Pancreas (tissue), 10 donors: ENCODE measurements around the gene DPYSL5. TPM values are rescaled to one million over a fixed set of nuclear protein-coding genes. Genes with fewer than 3 reads are reported as not detected.

Source experiments
- ATAC-seq, 4 donors: fragments of 200-7000 bp; cut with Tn5 transposase; one replicate each; pipeline versions ENCODE4 v1.8.0 to v1.9.1; 2020; ENCODE audit warnings: mild to moderate bottlenecking in 4 of 4, moderate library complexity in 4 of 4
- DNase-seq, 6 donors: peaks; one replicate each; pipeline ENCODE4 v3.0.0-alpha.2; 2020
- FAIRE-seq: peaks from 2 replicates; lab custom pipeline; 2012; peaks lifted over from hg19 to GRCh38; lab: Jason Lieb, UNC
- H3K27ac ChIP-seq, 4 donors: fragments of 200-600 bp; sonication (generic); 1 replicate in 3 of 4; 2 replicates in 1 of 4; pipeline versions ENCODE4 v1.5.0 to v1.8.0; 2020
- H3K27me3 ChIP-seq, 4 donors: fragments of 200-600 bp; one replicate each; pipeline ENCODE4 v1.8.0; 2021
- H3K36me3 ChIP-seq, 3 donors: fragments of 200-600 bp; sonication (generic) in 1 of 3; one replicate each; pipeline versions ENCODE4 v1.5.0 to v1.8.0; 2020 to 2021
- H3K4me1 ChIP-seq, 3 donors: fragments of 200-600 bp; one replicate each; pipeline ENCODE4 v1.8.0; 2021
- H3K4me3 ChIP-seq, 4 donors: fragments of 200-600 bp; sonication (generic) in 2 of 4; one replicate each; pipeline versions ENCODE4 v1.5.0 to v1.8.0; 2020 to 2021
- H3K9me3 ChIP-seq, 4 donors: fragments of 200-600 bp; one replicate each; pipeline ENCODE4 v1.8.0; 2021
- WGBS, 2 donors: extraction: QIAGEN DNeasy Blood & Tissue Kit; methylation state at CpG; one replicate each; pipeline ENCODE4 v1.1.7; 2013; 5-methylcytosine and 5-hydroxymethylcytosine counted together
- intact Hi-C, 3 donors: fragments of 100-400 bp; cut with DNase I; formaldehyde crosslinking; loops; one replicate each; pipeline versions ENCODE4 v1.11.1 to v1.14.2; 2022
- polyA plus RNA-seq, 2 donors: library from polyadenylated mRNA; stranded (reverse); fragments of 200-250 nt; gene quantifications; one replicate each; pipeline ENCODE4 v1.2.3, GENCODE V29; 2013
- total RNA-seq, 6 donors: library from RNA; stranded (reverse); fragmentation: NEBNext Ultra II Directional in 4 of 6; extraction: Animal tissue kit (Norgen Biotek cat#: 25700) in 4 of 6; gene quantifications; one replicate each; pipeline versions ENCODE4 v1.2.1 to v1.2.4, GENCODE V29; 2021 to 2023
- TF ChIP-seq, protein P1 (sequence below), 4 donors: fragments of 200-600 bp; sonication (generic) in 3 of 4; IDR thresholded peaks; one replicate each; pipeline versions ENCODE4 v1.5.0 to v1.8.0; 2021; ENCODE audit warnings: antibody characterized with exemption in 4 of 4
- donor health status: healthy with polysubstance abuse.
- donor health status: DM: no; HTN: no; CAD: no; lungs with moderate emphysema.
- donor health status: DM: no; HTN: no; CAD: no.
- donor health status: control.
- donor health status: control.
- donor health status: Bipolar disorder and iron deficiency.
- donor health status: DM: yes; HTN: yes; CAD: no.
- donor health status: DM: no; HTN: no; CAD: no.
- donor health status: DM: no; HTN: no; CAD: no.
- donor health status: DM: yes; HTN: yes; CAD: no.

Gene DPYSL5
- total and polyA plus RNA-seq, 8 donors, result 0.02 to 0.12 (median 0.09) TPM; not detected in 5

GRCh38 chr2:26850505-26850904 lies 2.6 kb downstream of the DPYSL5 start:
- intact Hi-C loops, result no loop called here
- Histone ChIP-seq H3K27ac (no peak overlapping the region), H3K27me3 (peaks cover 2 to 30% (median 11%) of the 10 kb centered on the region in 4 donors), H3K4me1 (peaks cover 5 to 23% (median 12%) of the 10 kb centered on the region in 3 donors), H3K9me3 (no peaks in the 10 kb centered on the region), H3K4me3 (no peak overlapping the region), H3K36me3 (no peaks in the 10 kb centered on the region)
- DNase-seq, result no peak
- ATAC-seq, result no peak
- TF ChIP-seq, protein P1, sequence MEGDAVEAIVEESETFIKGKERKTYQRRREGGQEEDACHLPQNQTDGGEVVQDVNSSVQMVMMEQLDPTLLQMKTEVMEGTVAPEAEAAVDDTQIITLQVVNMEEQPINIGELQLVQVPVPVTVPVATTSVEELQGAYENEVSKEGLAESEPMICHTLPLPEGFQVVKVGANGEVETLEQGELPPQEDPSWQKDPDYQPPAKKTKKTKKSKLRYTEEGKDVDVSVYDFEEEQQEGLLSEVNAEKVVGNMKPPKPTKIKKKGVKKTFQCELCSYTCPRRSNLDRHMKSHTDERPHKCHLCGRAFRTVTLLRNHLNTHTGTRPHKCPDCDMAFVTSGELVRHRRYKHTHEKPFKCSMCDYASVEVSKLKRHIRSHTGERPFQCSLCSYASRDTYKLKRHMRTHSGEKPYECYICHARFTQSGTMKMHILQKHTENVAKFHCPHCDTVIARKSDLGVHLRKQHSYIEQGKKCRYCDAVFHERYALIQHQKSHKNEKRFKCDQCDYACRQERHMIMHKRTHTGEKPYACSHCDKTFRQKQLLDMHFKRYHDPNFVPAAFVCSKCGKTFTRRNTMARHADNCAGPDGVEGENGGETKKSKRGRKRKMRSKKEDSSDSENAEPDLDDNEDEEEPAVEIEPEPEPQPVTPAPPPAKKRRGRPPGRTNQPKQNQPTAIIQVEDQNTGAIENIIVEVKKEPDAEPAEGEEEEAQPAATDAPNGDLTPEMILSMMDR (IDR thresholded peaks at IDR 0.05), result no peak
- 66 to 81% methylated on average over 1 of the region's 1 CpG for WGBS, 2 donors
- no peak for FAIRE-seq

GRCh38 chr2:26852405-26853306 lies 4.7 kb downstream of the DPYSL5 start:
- intact Hi-C loops, result no loop called here
- DNase-seq (no peak), ATAC-seq (no peak), FAIRE-seq (no peak)
- Histone ChIP-seq H3K27ac (no peak overlapping the region), H3K36me3 (no peaks in the 10 kb centered on the region), H3K27me3 (peaks cover 0 to 15% (median 4%) of the 10 kb centered on the region in 4 donors), H3K4me3 (no peak overlapping the region), H3K9me3 (no peaks in the 10 kb centered on the region), H3K4me1 (peaks cover 5 to 19% (median 12%) of the 10 kb centered on the region in 3 donors)
- TF ChIP-seq, protein P1 (IDR thresholded peaks at IDR 0.05), result no peak
- WGBS, 2 donors, result 35 to 36% methylated on average over 7 of the region's 7 CpGs

DNA sequence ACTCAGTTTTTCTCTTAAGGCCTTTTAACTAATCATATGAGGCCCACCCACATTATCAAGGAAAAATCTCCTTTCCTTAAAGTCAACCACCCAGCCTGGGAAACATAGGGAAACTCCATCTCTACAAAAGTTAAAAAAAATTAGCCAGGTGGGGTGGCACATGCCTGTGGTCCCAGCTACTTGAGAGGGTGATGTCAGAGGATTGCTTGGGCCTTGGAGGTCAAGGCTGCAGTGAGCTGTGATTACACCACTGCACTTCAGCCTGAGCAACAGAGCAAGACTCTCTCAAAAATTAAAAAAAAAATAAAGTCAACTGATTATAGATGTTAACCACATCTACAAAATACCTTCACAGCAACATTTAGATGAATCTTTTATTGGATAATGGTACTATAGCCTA lies 5.8 kb downstream of the DPYSL5 start:
- H3K4me1 ChIP-seq, result peaks cover 0 to 10% (median under 1%) of the 10 kb centered on the region in 3 donors
- no peak overlapping the region for H3K4me3 ChIP-seq
- ATAC-seq (no peak), FAIRE-seq (no peak), DNase-seq (no peak)
- no peaks in the 10 kb centered on the region for H3K9me3 ChIP-seq
- TF ChIP-seq, protein P1 (IDR thresholded peaks at IDR 0.05), result no peak
- intact Hi-C loops, result no loop called here
- H3K36me3 ChIP-seq, result no peaks in the 10 kb centered on the region
- peaks cover 0 to 10% (median 4%) of the 10 kb centered on the region in 4 donors for H3K27me3 ChIP-seq
- H3K27ac ChIP-seq, result no peak overlapping the region

GRCh38 chr2:26854283-26854827 lies 6.4 kb downstream of the DPYSL5 start:
- 46 to 62% methylated on average over 1 of the region's 1 CpG for WGBS, 2 donors
- H3K4me3 ChIP-seq, result no peak overlapping the region
- H3K36me3 ChIP-seq, result no peaks in the 10 kb centered on the region
- FAIRE-seq, result no peak
- ATAC-seq, result no peak
- peaks cover 0 to 9% (median 2%) of the 10 kb centered on the region in 4 donors for H3K27me3 ChIP-seq
- intact Hi-C loops, result no loop called here
- TF ChIP-seq, protein P1 (IDR thresholded peaks at IDR 0.05), result no peak
- no peak overlapping the region for H3K27ac ChIP-seq
- peaks cover 0 to 6% (median 0%) of the 10 kb centered on the region in 3 donors for H3K4me1 ChIP-seq
- H3K9me3 ChIP-seq, result no peaks in the 10 kb centered on the region
- DNase-seq, result no peak
